Endothelial cell of umbilical vein (primary cell): ENCODE measurements around the gene PTPN2. TPM values are rescaled to one million over a fixed set of nuclear protein-coding genes. Genes with fewer than 3 reads are reported as not detected.

Experiments used
- BruUV-seq: library from RNA; stranded (reverse); fragments of 400-500 nt; replicated peaks from 2 replicates; lab custom pipeline; 2021; lab: Mats Ljungman, UMichigan
- CTCF ChIA-PET: fragments of 300-600, 350-600 bp; sonication (Branson Sonifier 250); formaldehyde crosslinking; loops from one replicate; lab custom pipeline; 2021; ENCODE audit warnings: antibody characterized with exemption, inconsistent platforms; lab: Charles Lee
- POLR2A ChIA-PET: fragments of 300-600, 350-600 bp; sonication (Branson Sonifier 250); formaldehyde crosslinking; loops from one replicate; lab custom pipeline; 2021; ENCODE audit warnings: antibody characterized with exemption, inconsistent platforms; lab: Charles Lee
- DNase-seq: peaks from one replicate; pipeline ENCODE4 v3.0.0-alpha.2; 2011; ENCODE audit warnings: low read depth, low spot score
- FAIRE-seq: peaks from 2 replicates; lab custom pipeline; 2011; peaks lifted over from hg19 to GRCh38; lab: Jason Lieb, UNC
- H2AFZ ChIP-seq: 2 replicates; pipeline ENCODE4 v1.6.0; 2012; ENCODE audit warnings: low read depth, low read length, control low read depth, inconsistent platforms
- H3K27ac ChIP-seq: 2 replicates; pipeline ENCODE4 v1.5.1; 2011; ENCODE audit warnings: low read depth, mild to moderate bottlenecking, control low read depth, low read length, moderate library complexity; ENCODE audit not compliant: insufficient read depth
- H3K27me3 ChIP-seq, 2 experiments: 2 replicates each; pipeline versions ENCODE4 v1.6.0 to v1.6.1; 2011; ENCODE audit warnings: low read length in 2 of 2, mixed read lengths in 1 of 2; ENCODE audit not compliant: control insufficient read depth in 2 of 2, insufficient read depth in 2 of 2
- H3K36me3 ChIP-seq, 2 experiments: 2 replicates in 1 of 2; 3 replicates in 1 of 2; pipeline ENCODE4 v1.5.1; 2011; ENCODE audit warnings: low read length in 2 of 2, mild to moderate bottlenecking in 1 of 2, moderate library complexity in 1 of 2; ENCODE audit not compliant: control insufficient read depth in 2 of 2, insufficient read depth in 2 of 2; ENCODE audit errors: extremely low read depth in 1 of 2
- H3K4me1 ChIP-seq: 3 replicates; pipeline ENCODE4 v1.5.1; 2011; ENCODE audit warnings: mild to moderate bottlenecking, low read length; ENCODE audit not compliant: control insufficient read depth, insufficient read depth; ENCODE audit errors: extremely low read depth
- H3K4me2 ChIP-seq: 2 replicates; pipeline ENCODE4 v1.6.1; 2011; ENCODE audit warnings: low read length, control low read depth, mixed read lengths; ENCODE audit not compliant: insufficient read depth
- H3K4me3 ChIP-seq, 3 experiments: fragments of 200-600 bp in 1 of 3; sonication (generic), shearing (Covaris generic) in 1 of 3; replicated peaks in 1 of 3; 2 replicates each; pipeline ENCODE4 v1.5.1; 2011 to 2016; ENCODE audit warnings: control low read depth in 3 of 3, low read length in 3 of 3, mild to moderate bottlenecking in 2 of 3, inconsistent platforms in 1 of 3, low read depth in 1 of 3, moderate library complexity in 1 of 3; ENCODE audit not compliant: insufficient read depth in 1 of 3
- H3K79me2 ChIP-seq: 2 replicates; pipeline ENCODE4 v1.6.0; 2012; ENCODE audit warnings: low read length, inconsistent platforms; ENCODE audit not compliant: control insufficient read depth, insufficient read depth
- H3K9ac ChIP-seq: replicated peaks from 2 replicates; pipeline ENCODE3; 2011; ENCODE audit warnings: low read length, control low read depth; ENCODE audit not compliant: insufficient read depth; ENCODE audit errors: extremely low read depth
- H3K9me1 ChIP-seq: replicated peaks from 3 replicates; pipeline ENCODE4 v1.6.0; 2011; ENCODE audit warnings: mild to moderate bottlenecking, low read length; ENCODE audit not compliant: control insufficient read depth, insufficient read depth; ENCODE audit errors: extremely low read depth
- H3K9me3 ChIP-seq: replicated peaks from 2 replicates; pipeline ENCODE4 v1.5.1; 2012; ENCODE audit warnings: low read length, inconsistent platforms; ENCODE audit not compliant: control insufficient read depth, insufficient read depth
- H4K20me1 ChIP-seq: replicated peaks from 2 replicates; pipeline ENCODE3; 2011; ENCODE audit warnings: mild to moderate bottlenecking, low read length; ENCODE audit not compliant: control insufficient read depth, insufficient read depth; ENCODE audit errors: extremely low read depth
- EZH2 ChIP-seq: IDR thresholded peaks from 2 replicates; pipeline ENCODE4 v1.6.1; 2012; ENCODE audit warnings: borderline replicate concordance, low read depth, mild to moderate bottlenecking, moderate library complexity, low read length, inconsistent platforms; ENCODE audit not compliant: severe bottlenecking
- FOS ChIP-seq: IDR thresholded peaks from 2 replicates; pipeline ENCODE4 v1.6.1; 2011; ENCODE audit warnings: mild to moderate bottlenecking, low read length, moderate library complexity, borderline replicate concordance; ENCODE audit not compliant: insufficient read depth
- GATA2 ChIP-seq: IDR thresholded peaks from 2 replicates; pipeline ENCODE4 v1.7.0; 2011; ENCODE audit warnings: low read depth, mild to moderate bottlenecking, moderate library complexity, mixed read lengths, low read length; ENCODE audit not compliant: insufficient read length, insufficient read depth
- JUN ChIP-seq: IDR thresholded peaks from 2 replicates; pipeline ENCODE4 v1.6.1; 2011; ENCODE audit warnings: borderline replicate concordance, low read depth; ENCODE audit not compliant: insufficient read length, insufficient read depth
- MAX ChIP-seq: IDR thresholded peaks from 2 replicates; pipeline ENCODE4 v1.6.1; 2011; ENCODE audit not compliant: insufficient read depth, insufficient read length
- MYC ChIP-seq: IDR thresholded peaks from one replicate; pipeline ENCODE4 v1.6.1; 2011; ENCODE audit warnings: mild to moderate bottlenecking, low read depth, low read length
- POLR2A ChIP-seq: IDR thresholded peaks from 2 replicates; pipeline ENCODE4 v1.6.1; 2012; ENCODE audit warnings: low read depth, mild to moderate bottlenecking, control low read depth, low read length
- POLR2AphosphoS5 ChIP-seq: IDR thresholded peaks from 2 replicates; pipeline ENCODE4 v1.6.1; 2012; ENCODE audit warnings: low read depth, mild to moderate bottlenecking, control low read depth, low read length, moderate library complexity; ENCODE audit not compliant: insufficient read depth
- dilution Hi-C: fragments of 300-500 bp; cut with MboI; formaldehyde crosslinking; loops from one replicate; pipeline ENCODE4 v1.15.0; 2019; ENCODE audit warnings: low sequenced_read_pairs; ENCODE audit not compliant: extremely low pct_ligation_motif_present
- intact Hi-C: fragments of 100-400 bp; cut with micrococcal nuclease; formaldehyde crosslinking; loops from one replicate; pipeline ENCODE4 v1.10.0; 2022
- polyA plus RNA-seq, 4 experiments: library from polyadenylated mRNA; depleted of rRNA in 3 of 4; stranded (reverse) in 3 of 4; unstranded in 1 of 4; fragments of >200 nt; gene quantifications; 2 replicates each; pipeline versions ENCODE4 v1.2.1 to v1.2.3, GENCODE V29; 2011 to 2012; ENCODE audit warnings: missing spikeins in 1 of 4
- total RNA-seq: library from RNA; stranded (reverse); gene quantifications from 2 replicates; pipeline ENCODE4 v1.2.3, GENCODE V29; 2021
- TF ChIP-seq, protein P1 (sequence below), 2 donors: IDR thresholded peaks; 1 replicate in 1 of 2; 2 replicates in 1 of 2; pipeline ENCODE4 v1.5.1; 2011; ENCODE audit warnings: low read length in 2 of 2, mild to moderate bottlenecking in 2 of 2, moderate library complexity in 2 of 2, control low read depth in 1 of 2, inconsistent platforms in 1 of 2, low read depth in 1 of 2; ENCODE audit not compliant: insufficient read depth in 1 of 2; ENCODE audit errors: extremely low read depth in 1 of 2

The PTPN2 gene
- total and polyA plus RNA-seq, 2 donors (not counting 3 experiments of a cell fraction or from before 2014, with no cell fraction given) = 8.2 to 20.9 TPM

DNA sequence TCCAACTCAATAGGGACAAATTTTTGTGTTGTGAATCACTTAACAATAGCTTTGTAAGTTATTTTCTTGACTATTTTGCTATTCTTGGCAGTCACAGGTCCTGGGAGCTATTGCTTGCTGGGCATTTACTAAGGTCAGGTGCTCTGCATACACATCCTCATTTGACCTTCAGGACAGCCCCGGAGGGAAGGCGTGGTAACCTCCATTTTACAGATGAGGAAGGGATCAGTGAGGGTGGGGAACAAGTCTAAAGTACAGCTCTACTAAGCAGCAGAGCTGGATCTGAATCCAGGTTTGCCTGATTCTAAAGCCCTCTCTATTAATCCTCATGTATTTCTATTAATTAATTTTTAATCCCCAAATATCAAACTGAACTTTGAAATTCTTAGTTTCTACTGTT lies 58.8 kb downstream of the PTPN2 start:
- H2AFZ ChIP-seq = no peak overlapping the region
- H3K9ac ChIP-seq = no peak overlapping the region
- H3K79me2 ChIP-seq = no peaks in the 10 kb centered on the region
- H3K27ac ChIP-seq = no peak overlapping the region
- POLR2A ChIA-PET = no interaction called here
- no peak overlapping the region for H3K4me2 ChIP-seq
- H3K9me3 ChIP-seq = no peaks in the 10 kb centered on the region
- intact Hi-C loops = no loop called here
- no peak overlapping the region for H3K4me3 ChIP-seq
- FAIRE-seq (no peak), DNase-seq (no peak)
- TF ChIP-seq EZH2 = no peak
- TF ChIP-seq, protein P1, sequence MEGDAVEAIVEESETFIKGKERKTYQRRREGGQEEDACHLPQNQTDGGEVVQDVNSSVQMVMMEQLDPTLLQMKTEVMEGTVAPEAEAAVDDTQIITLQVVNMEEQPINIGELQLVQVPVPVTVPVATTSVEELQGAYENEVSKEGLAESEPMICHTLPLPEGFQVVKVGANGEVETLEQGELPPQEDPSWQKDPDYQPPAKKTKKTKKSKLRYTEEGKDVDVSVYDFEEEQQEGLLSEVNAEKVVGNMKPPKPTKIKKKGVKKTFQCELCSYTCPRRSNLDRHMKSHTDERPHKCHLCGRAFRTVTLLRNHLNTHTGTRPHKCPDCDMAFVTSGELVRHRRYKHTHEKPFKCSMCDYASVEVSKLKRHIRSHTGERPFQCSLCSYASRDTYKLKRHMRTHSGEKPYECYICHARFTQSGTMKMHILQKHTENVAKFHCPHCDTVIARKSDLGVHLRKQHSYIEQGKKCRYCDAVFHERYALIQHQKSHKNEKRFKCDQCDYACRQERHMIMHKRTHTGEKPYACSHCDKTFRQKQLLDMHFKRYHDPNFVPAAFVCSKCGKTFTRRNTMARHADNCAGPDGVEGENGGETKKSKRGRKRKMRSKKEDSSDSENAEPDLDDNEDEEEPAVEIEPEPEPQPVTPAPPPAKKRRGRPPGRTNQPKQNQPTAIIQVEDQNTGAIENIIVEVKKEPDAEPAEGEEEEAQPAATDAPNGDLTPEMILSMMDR (IDR thresholded peaks at IDR 0.05; ENCODE audit: extremely low read depth in 1 of 2, insufficient read depth in 1 of 2, low read depth in 1 of 2, low read length in 2 of 2) = no peak
- no peak for TF ChIP-seq POLR2A
- TF ChIP-seq GATA2 = no peak
- no peak for TF ChIP-seq POLR2AphosphoS5
- no peak for TF ChIP-seq FOS
- no peak for TF ChIP-seq MYC
- no peak for TF ChIP-seq MAX
- TF ChIP-seq JUN = no peak
- H4K20me1 ChIP-seq = no peaks in the 10 kb centered on the region
- no TSS peak for BruUV-seq
- H3K4me1 ChIP-seq = peaks cover 13% of the 10 kb centered on the region
- dilution Hi-C loops = no loop called here
- H3K27me3 ChIP-seq = no peaks in the 10 kb centered on the region
- H3K9me1 ChIP-seq = no peaks in the 10 kb centered on the region
- no peaks in the 10 kb centered on the region for H3K36me3 ChIP-seq
- CTCF ChIA-PET = no interaction called here
